Aorta (tissue), 5 donors: ENCODE results near the gene CELSR3. TPM values are rescaled to one million over a fixed set of nuclear protein-coding genes. Genes with fewer than 3 reads are reported as not detected.
A peak's percentile ranks its signal among the peaks of the same experiment; 100 is the strongest.

Experiments used
- ATAC-seq: fragments of 200-7000 bp; cut with Tn5 transposase; one replicate; pipeline ENCODE4 v1.9.1; 2022; ENCODE audit warnings: moderate library complexity; ENCODE audit not compliant: low FRiP score
- DNase-seq, 2 donors: peaks; one replicate each; pipeline ENCODE4 v3.0.0-alpha.2; 2020
- H3K27ac ChIP-seq, 2 donors: one replicate each; pipeline ENCODE4 v1.5.1; 2013; ENCODE audit warnings: low read length in 2 of 2, mild to moderate bottlenecking in 2 of 2, moderate library complexity in 2 of 2, control low read depth in 1 of 2, inconsistent platforms in 1 of 2, low read depth in 1 of 2
- H3K27me3 ChIP-seq, 2 donors: one replicate each; pipeline ENCODE4 v1.6.1; 2013; ENCODE audit warnings: control low read depth in 1 of 2, low read length in 1 of 2, mild to moderate bottlenecking in 1 of 2, moderate library complexity in 1 of 2; ENCODE audit not compliant: insufficient read depth in 2 of 2, control insufficient read depth in 1 of 2
- H3K36me3 ChIP-seq, 2 donors: one replicate each; pipeline ENCODE4 v1.6.1; 2013; ENCODE audit warnings: control low read depth in 1 of 2, low read length in 1 of 2, mild to moderate bottlenecking in 1 of 2; ENCODE audit not compliant: insufficient read depth in 2 of 2, control insufficient read depth in 1 of 2
- H3K4me1 ChIP-seq, 2 donors: one replicate each; pipeline ENCODE4 v1.6.1; 2013; ENCODE audit warnings: low read length in 2 of 2, control low read depth in 1 of 2, mild to moderate bottlenecking in 1 of 2, moderate library complexity in 1 of 2; ENCODE audit not compliant: insufficient read depth in 2 of 2, control insufficient read depth in 1 of 2
- H3K4me3 ChIP-seq, 2 donors: one replicate each; pipeline ENCODE4 v1.5.1; 2013; ENCODE audit warnings: low read length in 2 of 2, control low read depth in 1 of 2, mild to moderate bottlenecking in 1 of 2
- H3K9me3 ChIP-seq: one replicate; pipeline ENCODE4 v1.6.1; 2013; ENCODE audit warnings: mild to moderate bottlenecking, low read length; ENCODE audit not compliant: control insufficient read depth
- WGBS, 2 donors: extraction: QIAGEN DNeasy Blood & Tissue Kit; methylation state at CpG; one replicate each; pipeline ENCODE4 v1.1.7; 2013; 5-methylcytosine and 5-hydroxymethylcytosine counted together
- intact Hi-C, 2 donors: fragments of 100-400 bp; cut with DNase I; formaldehyde crosslinking; loops; one replicate each; pipeline versions ENCODE4 v1.14.2 to v1.15.0; 2022
- polyA plus RNA-seq, 2 donors: library from polyadenylated mRNA; stranded (reverse); fragments of 200-250 nt; gene quantifications; one replicate each; pipeline ENCODE4 v1.2.3, GENCODE V29; 2013
- total RNA-seq, 2 donors: library from RNA; stranded (reverse); fragmentation: NEBNext Ultra II Directional; extraction: Animal tissue kit (Norgen Biotek cat#: 25700); gene quantifications; one replicate each; pipeline ENCODE4 v1.2.1, GENCODE V29; 2021
- donor health status: healthy with polysubstance abuse.
- donor health status: Bipolar disorder and iron deficiency.
- donor health status: DM: no; HTN: no; CAD: no.
- donor health status: DM: no; HTN: no; CAD: no.
- donor health status: DM: yes; HTN: yes; CAD: no.

The CELSR3 gene
- total and polyA plus RNA-seq, 4 donors, result 0.25 to 1.3 (median 1.1) TPM

DNA sequence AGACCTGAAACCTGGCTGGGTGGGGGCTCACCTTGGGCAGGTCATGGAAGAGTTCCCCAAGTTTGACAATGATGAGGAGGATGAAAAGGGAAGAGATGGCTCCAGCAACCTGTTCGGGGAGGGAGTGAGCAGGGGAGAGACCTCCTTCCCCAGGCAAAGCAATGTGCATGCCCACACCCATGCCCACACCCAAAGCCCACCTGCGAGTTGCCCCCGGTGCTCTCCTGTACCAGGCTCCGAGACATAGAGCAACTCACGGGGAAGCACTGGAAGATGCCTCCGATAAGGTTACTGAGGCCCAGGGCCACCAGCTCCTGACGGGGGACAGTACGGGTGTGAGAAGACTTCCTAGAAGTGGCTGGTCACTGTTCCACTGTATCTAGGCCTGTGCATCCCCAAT is 32.3 kb downstream of the CELSR3 start:
- H3K27me3 ChIP-seq, result no peaks in the 10 kb centered on the region
- H3K36me3 ChIP-seq, result peaks cover 5 to 13% of the 10 kb centered on the region in 2 donors
- no peak overlapping the region for H3K4me3 ChIP-seq
- 95 to 96% methylated on average over 8 of the region's 8 CpGs for WGBS, 2 donors
- no peak overlapping the region for H3K27ac ChIP-seq
- DNase-seq (no peak), ATAC-seq (no peak)
- intact Hi-C loops, result loop anchor here in 1 of 2 donors (10.0 kb wide), 1 partner anchor 166 kb away; a partner anchor contains a TSS
- no peaks in the 10 kb centered on the region for H3K9me3 ChIP-seq
- no peaks in the 10 kb centered on the region for H3K4me1 ChIP-seq

- Histone ChIP-seq H3K4me1 (no peaks in the 10 kb centered on the region), H3K36me3 (peaks cover 5 to 14% of the 10 kb centered on the region in 2 donors), H3K27ac (no peak overlapping the region), H3K4me3 (no peak overlapping the region), H3K27me3 (no peaks in the 10 kb centered on the region), H3K9me3 (no peaks in the 10 kb centered on the region)
- WGBS, 2 donors, result 95 to 96% methylated on average over 12 of the region's 12 CpGs
- intact Hi-C loops, result loop anchor here in 1 of 2 donors (10.0 kb wide), 1 partner anchor 165 kb away; a partner anchor contains a TSS
- ATAC-seq (no peak), DNase-seq (no peak)
Observed at GRCh38 chr3:48629894-48630293, 32.8 kb downstream of the CELSR3 start.

- 82 to 84% methylated on average over 13 of the region's 13 CpGs for WGBS, 2 donors
- peaks cover 5 to 14% of the 10 kb centered on the region in 2 donors for H3K36me3 ChIP-seq
- H3K27ac ChIP-seq, result no peak overlapping the region
- H3K9me3 ChIP-seq, result no peaks in the 10 kb centered on the region
- no peaks in the 10 kb centered on the region for H3K27me3 ChIP-seq
- DNase-seq, result peak in 1 of 2 donors; percentile 70
- no peaks in the 10 kb centered on the region for H3K4me1 ChIP-seq
- intact Hi-C loops, result no loop called here
- ATAC-seq, result no peak
- no peak overlapping the region for H3K4me3 ChIP-seq
Observed at GRCh38 chr3:48628277-48629017, 34.2 kb downstream of the CELSR3 start.

GRCh38 chr3:48625600-48625999 is 37.1 kb downstream of the CELSR3 start:
- DNase-seq (peak in 1 of 2 donors; percentile 63), ATAC-seq (no peak)
- Histone ChIP-seq H3K27me3 (no peaks in the 10 kb centered on the region), H3K27ac (no peak overlapping the region), H3K9me3 (no peaks in the 10 kb centered on the region), H3K36me3 (peaks cover 5 to 11% of the 10 kb centered on the region in 2 donors), H3K4me1 (no peaks in the 10 kb centered on the region), H3K4me3 (no peak overlapping the region)
- WGBS, 2 donors, result 82 to 88% methylated on average over 6 of the region's 6 CpGs
- intact Hi-C loops, result no loop called here

DNA sequence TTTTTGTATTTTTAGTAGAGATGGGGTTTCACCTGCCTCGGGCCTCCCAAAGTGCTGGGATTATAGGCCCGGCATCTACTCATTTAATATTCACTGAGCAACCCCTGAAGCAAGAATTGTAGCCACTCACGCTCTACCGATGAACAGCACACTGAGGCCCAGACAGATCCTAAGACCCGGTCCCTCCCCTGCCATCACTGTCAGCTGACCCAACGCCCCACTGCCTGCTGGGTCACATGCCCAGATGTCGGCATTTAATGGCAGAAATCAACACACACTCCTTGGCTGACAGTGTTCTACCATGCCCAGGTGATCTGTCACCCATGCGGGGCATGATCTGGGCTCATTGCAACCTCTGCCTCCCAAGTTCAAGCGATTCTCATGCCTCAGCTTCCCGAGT is 37.9 kb downstream of the CELSR3 start:
- DNase-seq (no peak), ATAC-seq (no peak)
- no peak overlapping the region for H3K4me3 ChIP-seq
- no peaks in the 10 kb centered on the region for H3K9me3 ChIP-seq
- WGBS, 2 donors, result 89 to 94% methylated on average over 10 of the region's 10 CpGs
- intact Hi-C loops, result no loop called here
- no peaks in the 10 kb centered on the region for H3K4me1 ChIP-seq
- no peak overlapping the region for H3K27ac ChIP-seq
- no peaks in the 10 kb centered on the region for H3K27me3 ChIP-seq
- H3K36me3 ChIP-seq, result peaks cover 5 to 10% of the 10 kb centered on the region in 2 donors

- Histone ChIP-seq H3K4me3 (no peak overlapping the region), H3K4me1 (peaks cover 0 to 5% of the 10 kb centered on the region in 2 donors), H3K36me3 (peaks cover 5 to 10% of the 10 kb centered on the region in 2 donors), H3K9me3 (no peaks in the 10 kb centered on the region), H3K27me3 (no peaks in the 10 kb centered on the region), H3K27ac (no peak overlapping the region)
- DNase-seq (no peak), ATAC-seq (no peak)
- 83 to 84% methylated on average over 6 of the region's 6 CpGs for WGBS, 2 donors
- intact Hi-C loops, result no loop called here
Observed at GRCh38 chr3:48623851-48624547, 38.7 kb downstream of the CELSR3 start.

- Histone ChIP-seq H3K4me3 (no peak within 1 kb of the TSS), H3K9me3 (no peaks in the 10 kb centered on the region), H3K27me3 (no peaks in the 10 kb centered on the region), H3K4me1 (peaks cover 0 to 5% of the 10 kb centered on the region in 2 donors), H3K36me3 (peaks cover 0 to 2% of the 10 kb centered on the region in 2 donors), H3K27ac (peak within 1 kb of the TSS in 1 of 2 donors; percentile 96)
- 92 to 93% methylated on average over 19 of the region's 19 CpGs for WGBS, 2 donors
- intact Hi-C loops, result no loop called here
- ATAC-seq, result no peak
- DNase-seq, result no peak
Observed at GRCh38 chr3:48621461-48621869, 41.2 kb downstream of the CELSR3 start, which contains the start of gene TMEM89. TSS of gene TMEM89 (minus strand) at chr3:48621769. CDS start at chr3:48621756, 13 bp downstream.

DNA sequence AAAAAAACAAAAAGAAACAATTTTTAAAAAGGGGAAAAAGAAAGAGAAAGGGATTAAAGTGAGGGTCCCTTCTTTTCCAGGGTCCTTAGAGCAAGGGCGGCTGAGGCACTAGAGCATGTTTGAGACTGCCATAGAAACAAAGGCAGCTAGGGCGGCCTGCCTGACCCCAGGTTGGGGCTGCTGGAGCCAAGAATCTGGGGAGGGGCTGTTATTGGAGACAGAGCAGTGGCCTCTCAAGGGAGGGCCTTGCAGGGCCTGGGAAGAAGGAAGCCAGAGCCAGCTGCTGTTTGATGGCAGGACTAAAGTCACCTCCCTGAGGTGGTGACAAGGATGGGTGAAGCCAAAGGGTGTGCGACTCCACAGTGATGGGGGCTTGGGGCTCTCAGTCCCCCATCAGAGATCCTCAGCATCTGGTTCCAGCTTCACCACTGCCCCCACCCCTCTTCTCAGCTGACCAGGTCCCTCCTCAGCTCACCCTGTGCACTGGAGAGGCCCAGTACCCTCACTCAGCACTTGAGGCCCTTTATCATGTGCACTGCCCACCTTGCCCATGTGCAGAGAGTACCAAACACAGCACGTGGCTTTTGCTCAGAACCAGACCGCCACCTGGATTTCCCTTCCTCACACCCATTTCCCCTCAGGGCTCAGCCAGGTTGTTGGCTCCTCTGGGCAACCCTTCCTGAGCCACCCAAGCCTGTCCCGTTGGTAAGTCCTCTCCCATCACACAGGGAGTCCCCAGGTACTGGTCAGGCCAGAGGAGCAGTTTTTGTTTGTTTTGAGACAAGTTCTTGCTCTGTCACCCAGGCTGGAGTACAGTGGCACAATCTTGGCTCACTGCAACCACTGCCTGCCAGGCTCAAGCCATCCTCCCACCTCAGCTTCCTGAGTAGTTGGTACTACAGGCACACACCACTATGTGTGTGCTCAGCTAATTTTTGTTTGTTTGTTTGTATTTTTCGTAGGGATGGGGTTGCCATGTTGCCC is 42.9 kb downstream of the CELSR3 start:
- intact Hi-C loops, result loop anchor here in 1 of 2 donors (2.0 kb wide), 1 partner anchor 15 kb away; the partner anchor contains the start of gene SLC26A6
- Histone ChIP-seq H3K36me3 (no peaks in the 10 kb centered on the region), H3K27me3 (no peaks in the 10 kb centered on the region), H3K9me3 (no peaks in the 10 kb centered on the region), H3K27ac (peak overlapping the region; percentile 81 to 96), H3K4me3 (no peak overlapping the region), H3K4me1 (peaks cover 0 to 5% of the 10 kb centered on the region in 2 donors)
- ATAC-seq (no peak), DNase-seq (no peak)
- WGBS, 2 donors, result 77 to 80% methylated on average over 7 of the region's 7 CpGs
